Measurements from ENCODE around the gene ERBB2.
"Not testable (repeated sequence)": the region's sequence is repeated elsewhere in the genome, so short reads cannot be mapped to it uniquely, and the experiment has no call there.

The ERBB2 gene

GRCh38 chr17:39757176-39757662 lies 57.4 kb downstream of the ERBB2 start:
- DNase-seq (ENCODE audit: low read depth) = no peak
- H3K4me3 ChIP-seq (ENCODE audit: low read depth, low read length) = no peak overlapping the region
- TF ChIP-seq MAX (IDR thresholded peaks at IDR 0.05; ENCODE audit: low read depth, low read length) (no peak), POLR2A (IDR thresholded peaks at IDR 0.05; ENCODE audit: extremely low read depth, insufficient read length) (no peak), MYC (IDR thresholded peaks at IDR 0.05; ENCODE audit: low read depth, low read length) (no peak), CTCF (IDR thresholded peaks at IDR 0.05; ENCODE audit: low read depth, low read length) (no peak)

GRCh38 chr17:39757931-39758873 lies 58.3 kb downstream of the ERBB2 start:
- TF ChIP-seq MAX (IDR thresholded peaks at IDR 0.05; ENCODE audit: low read depth, low read length) (peak; percentile 70), POLR2A (IDR thresholded peaks at IDR 0.05; ENCODE audit: extremely low read depth, insufficient read length) (no peak)
- no peak overlapping the region for H3K4me3 ChIP-seq (ENCODE audit: low read depth, low read length)
- DNase-seq (ENCODE audit: low read depth) = peak; percentile 87

- H3K4me3 ChIP-seq (ENCODE audit: low read depth, low read length) = no peak overlapping the region
- DNase-seq (ENCODE audit: low read depth) = no peak
- TF ChIP-seq MYC (IDR thresholded peaks at IDR 0.05; ENCODE audit: low read depth, low read length) (no peak), MAX (IDR thresholded peaks at IDR 0.05; ENCODE audit: low read depth, low read length) (no peak), CTCF (IDR thresholded peaks at IDR 0.05; ENCODE audit: low read depth, low read length) (no peak), POLR2A (IDR thresholded peaks at IDR 0.05; ENCODE audit: extremely low read depth, insufficient read length) (no peak)
Measured at GRCh38 chr17:39759204-39759603, 59.3 kb downstream of the ERBB2 start.

DNA sequence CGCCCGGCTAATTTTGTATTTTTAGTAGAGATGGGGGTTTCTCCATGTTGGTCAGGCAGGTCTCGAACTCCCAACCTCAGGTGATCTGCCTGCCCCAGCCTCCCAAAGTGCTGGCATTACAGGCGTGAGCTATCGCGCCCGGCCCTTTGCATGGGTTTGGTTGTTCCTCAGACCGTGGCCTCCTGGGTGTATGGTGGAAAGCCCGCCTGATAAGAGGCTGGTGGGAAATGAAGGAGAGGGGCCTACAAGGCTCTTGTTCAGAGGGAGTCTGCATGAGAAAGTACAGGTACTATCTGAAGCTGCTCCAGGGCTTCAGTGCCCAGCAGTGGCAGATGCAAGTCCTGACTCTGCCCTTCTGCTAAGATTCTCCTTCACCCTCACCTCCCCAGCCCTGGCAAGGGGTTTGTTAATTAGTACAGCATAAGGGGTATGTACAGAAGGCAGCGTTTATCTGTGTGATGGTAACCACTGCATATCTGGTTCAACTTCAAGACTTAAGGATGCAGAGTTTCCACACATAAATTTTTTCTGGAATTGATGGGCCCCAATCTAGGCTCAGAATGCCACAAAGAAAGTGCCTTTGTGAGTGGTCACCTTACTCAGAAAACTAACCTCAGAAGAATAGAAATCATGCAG lies 62.1 kb downstream of the ERBB2 start:
- no peak for DNase-seq (ENCODE audit: low read depth)
- TF ChIP-seq CTCF (IDR thresholded peaks at IDR 0.05; ENCODE audit: low read depth, low read length) (no peak), MYC (IDR thresholded peaks at IDR 0.05; ENCODE audit: low read depth, low read length) (no peak), MAX (IDR thresholded peaks at IDR 0.05; ENCODE audit: low read depth, low read length) (no peak), POLR2A (IDR thresholded peaks at IDR 0.05; ENCODE audit: extremely low read depth, insufficient read length) (no peak)
- no peak overlapping the region for H3K4me3 ChIP-seq (ENCODE audit: low read depth, low read length)

- DNase-seq (ENCODE audit: low read depth) = no peak
- TF ChIP-seq MAX (IDR thresholded peaks at IDR 0.05; ENCODE audit: low read depth, low read length) (no peak), MYC (IDR thresholded peaks at IDR 0.05; ENCODE audit: low read depth, low read length) (no peak), POLR2A (IDR thresholded peaks at IDR 0.05; ENCODE audit: extremely low read depth, insufficient read length) (no peak), CTCF (IDR thresholded peaks at IDR 0.05; ENCODE audit: low read depth, low read length) (no peak)
- no peak overlapping the region for H3K4me3 ChIP-seq (ENCODE audit: low read depth, low read length)
Measured at GRCh38 chr17:39763051-39763820, 63.4 kb downstream of the ERBB2 start.

DNA sequence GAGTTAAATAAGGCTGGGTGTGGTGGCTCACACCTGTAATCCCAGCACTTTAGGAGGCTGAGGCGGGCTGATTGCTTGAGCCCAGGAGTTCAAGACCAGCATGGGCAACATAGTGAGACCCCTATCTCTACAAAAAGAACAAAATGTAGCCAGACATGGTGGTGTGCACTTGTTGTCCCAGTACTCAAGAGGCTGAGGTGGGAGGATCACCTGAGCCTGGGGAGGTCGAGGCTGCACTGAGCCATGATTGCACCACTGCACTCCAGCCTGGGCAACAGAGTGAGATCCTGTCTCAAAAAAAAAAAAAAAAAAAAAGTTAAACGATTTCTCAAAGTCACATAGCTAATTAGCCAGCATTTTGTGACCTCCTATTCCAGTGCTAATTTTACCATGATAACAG lies 64.3 kb downstream of the ERBB2 start:
- H3K4me3 ChIP-seq (ENCODE audit: low read depth, low read length); DNase-seq (ENCODE audit: low read depth): not testable (repeated sequence)
